Measurements from ENCODE around the gene NUP58. TPM values are rescaled to one million over a fixed set of nuclear protein-coding genes. Genes with fewer than 3 reads are reported as not detected.

NUP58 gene, protein sequence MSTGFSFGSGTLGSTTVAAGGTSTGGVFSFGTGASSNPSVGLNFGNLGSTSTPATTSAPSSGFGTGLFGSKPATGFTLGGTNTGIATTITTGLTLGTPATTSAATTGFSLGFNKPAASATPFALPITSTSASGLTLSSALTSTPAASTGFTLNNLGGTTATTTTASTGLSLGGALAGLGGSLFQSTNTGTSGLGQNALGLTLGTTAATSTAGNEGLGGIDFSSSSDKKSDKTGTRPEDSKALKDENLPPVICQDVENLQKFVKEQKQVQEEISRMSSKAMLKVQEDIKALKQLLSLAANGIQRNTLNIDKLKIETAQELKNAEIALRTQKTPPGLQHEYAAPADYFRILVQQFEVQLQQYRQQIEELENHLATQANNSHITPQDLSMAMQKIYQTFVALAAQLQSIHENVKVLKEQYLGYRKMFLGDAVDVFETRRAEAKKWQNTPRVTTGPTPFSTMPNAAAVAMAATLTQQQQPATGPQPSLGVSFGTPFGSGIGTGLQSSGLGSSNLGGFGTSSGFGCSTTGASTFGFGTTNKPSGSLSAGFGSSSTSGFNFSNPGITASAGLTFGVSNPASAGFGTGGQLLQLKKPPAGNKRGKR
- total RNA-seq = 10 to 100 TPM; 24.4 to 96.6 (median 42.4) TPM

DNA sequence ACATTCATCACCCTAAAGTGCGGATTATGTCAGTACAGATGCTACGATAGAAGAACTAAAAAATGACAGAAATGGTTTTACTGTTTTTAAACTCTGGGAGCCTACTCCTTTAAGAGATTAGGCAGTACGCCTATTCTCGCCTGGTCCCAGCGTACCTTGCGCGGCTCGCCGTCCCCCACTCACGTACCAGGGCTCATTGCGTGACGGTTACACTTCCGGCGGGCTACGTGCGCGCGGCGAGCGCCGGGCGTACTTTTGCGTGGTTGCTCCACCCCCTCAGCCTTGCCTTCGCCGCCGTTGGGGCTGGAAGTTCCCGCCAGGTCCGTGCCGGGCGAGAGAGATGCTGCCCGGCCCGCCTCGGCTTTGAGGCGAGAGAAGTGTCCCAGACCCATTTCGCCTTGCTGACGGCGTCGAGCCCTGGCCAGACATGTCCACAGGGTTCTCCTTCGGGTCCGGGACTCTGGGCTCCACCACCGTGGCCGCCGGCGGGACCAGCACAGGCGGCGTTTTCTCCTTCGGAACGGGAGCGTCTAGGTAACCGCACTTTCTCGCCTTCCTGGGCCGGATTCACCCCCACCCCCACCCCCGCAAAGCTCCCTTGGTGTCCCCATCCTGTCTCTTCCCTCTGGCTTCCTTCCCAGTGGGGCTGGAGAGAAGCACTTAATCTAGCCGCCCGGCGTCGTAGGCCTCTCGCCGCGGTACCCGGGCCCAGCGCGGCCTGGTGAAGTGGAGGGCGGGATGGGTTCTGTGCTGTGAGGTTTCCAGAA lies at the start of gene NUP58:
Gene NUP58, plus strand, starts transcription at position 279 of the 767 bp plus-strand sequence. Its CDS starts 149 bp downstream, at position 428.
- Histone ChIP-seq H3K9me3 (no peaks in the 10 kb centered on the region), H3K27me3 (no peaks in the 10 kb centered on the region), H3K4me3 (peak within 1 kb of the TSS; percentile 60 to 94 (median 80)), H3K27ac (peak within 1 kb of the TSS; percentile 82 to 96 (median 88)), H3K36me3 (peaks cover 0 to 6% (median 0%) of the 10 kb centered on the region in 3 donors), H3K4me1 (peaks cover 0 to 22% (median 4%) of the 10 kb centered on the region in 4 donors)
- peak; percentile 51 to 80 for TF ChIP-seq POLR2A (IDR thresholded peaks at IDR 0.05)
- TF ChIP-seq, protein P1, sequence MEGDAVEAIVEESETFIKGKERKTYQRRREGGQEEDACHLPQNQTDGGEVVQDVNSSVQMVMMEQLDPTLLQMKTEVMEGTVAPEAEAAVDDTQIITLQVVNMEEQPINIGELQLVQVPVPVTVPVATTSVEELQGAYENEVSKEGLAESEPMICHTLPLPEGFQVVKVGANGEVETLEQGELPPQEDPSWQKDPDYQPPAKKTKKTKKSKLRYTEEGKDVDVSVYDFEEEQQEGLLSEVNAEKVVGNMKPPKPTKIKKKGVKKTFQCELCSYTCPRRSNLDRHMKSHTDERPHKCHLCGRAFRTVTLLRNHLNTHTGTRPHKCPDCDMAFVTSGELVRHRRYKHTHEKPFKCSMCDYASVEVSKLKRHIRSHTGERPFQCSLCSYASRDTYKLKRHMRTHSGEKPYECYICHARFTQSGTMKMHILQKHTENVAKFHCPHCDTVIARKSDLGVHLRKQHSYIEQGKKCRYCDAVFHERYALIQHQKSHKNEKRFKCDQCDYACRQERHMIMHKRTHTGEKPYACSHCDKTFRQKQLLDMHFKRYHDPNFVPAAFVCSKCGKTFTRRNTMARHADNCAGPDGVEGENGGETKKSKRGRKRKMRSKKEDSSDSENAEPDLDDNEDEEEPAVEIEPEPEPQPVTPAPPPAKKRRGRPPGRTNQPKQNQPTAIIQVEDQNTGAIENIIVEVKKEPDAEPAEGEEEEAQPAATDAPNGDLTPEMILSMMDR (IDR thresholded peaks at IDR 0.05) = peak in 1 of 6 experiments; percentile 40
- peak; percentile 94 to 98 (median 95) for DNase-seq

DNA sequence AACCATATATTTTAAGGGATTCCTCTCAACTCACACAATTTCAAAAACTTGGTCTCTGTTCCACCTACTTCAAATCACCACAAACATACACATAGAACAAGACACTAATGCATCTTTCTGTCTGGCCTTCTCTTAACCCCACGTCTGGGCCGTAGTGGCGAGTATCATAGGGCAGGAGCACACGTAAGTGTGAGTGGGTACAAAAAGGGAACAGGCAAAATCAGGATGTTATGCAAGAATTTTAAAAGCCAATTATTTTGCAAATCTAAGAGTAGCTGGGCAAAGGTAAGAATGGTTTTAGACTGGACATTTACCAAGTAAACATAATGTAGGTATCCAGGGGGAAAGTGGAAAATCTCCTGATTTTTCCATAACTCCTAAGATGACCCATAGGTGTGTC lies 49.2 kb upstream of the NUP58 start:
- Histone ChIP-seq H3K36me3 (peaks cover 0 to 64% (median 0%) of the 10 kb centered on the region in 3 donors), H3K27ac (no peak overlapping the region), H3K4me1 (no peaks in the 10 kb centered on the region), H3K4me3 (no peak overlapping the region), H3K27me3 (no peaks in the 10 kb centered on the region), H3K9me3 (no peaks in the 10 kb centered on the region)
- DNase-seq = no peak
- no peak for TF ChIP-seq POLR2A (IDR thresholded peaks at IDR 0.05)
- TF ChIP-seq, protein P1 (IDR thresholded peaks at IDR 0.05) = no peak

DNA sequence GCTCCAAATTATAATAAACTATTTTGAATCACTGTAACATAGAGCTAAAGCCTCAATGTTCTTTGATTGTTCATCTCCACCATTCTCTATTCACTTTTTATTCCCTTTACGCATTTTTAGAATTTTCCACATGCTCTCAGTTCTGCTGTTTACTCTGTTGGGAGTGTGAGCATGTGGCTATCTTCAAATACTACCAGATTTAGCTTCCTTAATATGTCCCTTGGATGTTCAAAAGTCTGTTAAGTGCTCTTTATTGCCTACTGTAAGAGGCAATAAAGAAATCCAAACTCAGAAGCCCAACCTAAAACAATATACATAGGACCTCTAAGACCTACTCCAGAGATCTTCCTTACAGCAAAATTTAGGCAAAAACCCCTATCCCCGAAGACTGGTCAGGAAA lies 48.7 kb upstream of the NUP58 start:
- no peak for DNase-seq
- H3K27ac ChIP-seq = no peak overlapping the region
- peaks cover 0 to 69% (median 0%) of the 10 kb centered on the region in 3 donors for H3K36me3 ChIP-seq
- no peaks in the 10 kb centered on the region for H3K27me3 ChIP-seq
- no peak overlapping the region for H3K4me3 ChIP-seq
- no peaks in the 10 kb centered on the region for H3K9me3 ChIP-seq
- H3K4me1 ChIP-seq = no peaks in the 10 kb centered on the region
- TF ChIP-seq, protein P1 (IDR thresholded peaks at IDR 0.05) = no peak
- no peak for TF ChIP-seq POLR2A (IDR thresholded peaks at IDR 0.05)

DNA sequence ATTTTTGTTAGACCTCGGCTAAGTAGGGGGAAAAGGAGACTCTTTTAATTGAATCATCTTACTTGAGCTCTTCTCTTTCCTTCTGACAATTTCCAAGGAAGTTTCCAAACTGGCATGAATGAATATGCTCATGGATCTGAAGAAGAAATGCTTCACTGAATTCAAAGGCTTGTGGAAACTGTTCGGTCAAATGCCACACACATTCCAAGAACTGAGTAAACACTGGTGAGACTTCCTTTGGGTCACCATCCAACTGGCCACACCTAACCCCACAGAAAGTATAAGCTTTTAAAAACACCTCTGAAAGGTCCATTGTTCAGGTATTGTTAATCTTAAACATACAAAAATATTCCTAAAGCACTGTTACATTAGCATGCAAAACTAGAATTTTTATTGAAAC lies 47.7 kb upstream of the NUP58 start:
- H3K27me3 ChIP-seq = no peaks in the 10 kb centered on the region
- no peak for DNase-seq
- H3K9me3 ChIP-seq = no peaks in the 10 kb centered on the region
- peaks cover 0 to 74% (median 0%) of the 10 kb centered on the region in 3 donors for H3K36me3 ChIP-seq
- H3K4me3 ChIP-seq = no peak overlapping the region
- TF ChIP-seq, protein P1 (IDR thresholded peaks at IDR 0.05) = no peak
- TF ChIP-seq POLR2A (IDR thresholded peaks at IDR 0.05) = no peak
- no peak overlapping the region for H3K27ac ChIP-seq
- no peaks in the 10 kb centered on the region for H3K4me1 ChIP-seq

DNA sequence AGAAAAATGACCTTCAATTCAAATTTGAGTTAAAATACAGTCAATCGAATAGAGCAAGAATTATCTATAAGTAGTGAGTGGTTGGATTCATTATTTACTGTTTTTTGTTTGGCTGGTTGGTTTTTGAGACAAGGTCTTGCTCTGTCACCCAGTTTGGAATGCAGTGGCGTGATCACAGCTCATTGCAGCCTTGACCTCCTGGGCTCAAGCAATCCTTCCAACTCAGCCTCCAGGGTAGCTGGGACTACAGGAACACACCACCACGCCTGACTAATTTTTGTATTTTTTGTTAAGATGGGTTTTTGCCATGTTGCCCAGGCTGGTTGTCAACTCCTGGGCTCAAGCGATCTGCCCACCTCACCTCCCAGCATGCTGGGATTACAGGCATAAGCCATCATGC lies 39.2 kb upstream of the NUP58 start:
- H3K36me3 ChIP-seq = peaks cover 0 to 80% (median 0%) of the 10 kb centered on the region in 3 donors
- TF ChIP-seq, protein P1 (IDR thresholded peaks at IDR 0.05) = no peak
- no peak for TF ChIP-seq POLR2A (IDR thresholded peaks at IDR 0.05)

More for the DNA sequence above, 39.2 kb upstream of the NUP58 start:
- no peak overlapping the region for H3K4me3 ChIP-seq
- DNase-seq = no peak
- H3K4me1 ChIP-seq = no peaks in the 10 kb centered on the region
- H3K9me3 ChIP-seq = no peaks in the 10 kb centered on the region
- H3K27ac ChIP-seq = no peak overlapping the region
- no peaks in the 10 kb centered on the region for H3K27me3 ChIP-seq

Measured in Peyer's patch (tissue), 4 donors.